Neural cell (in vitro differentiated cells): Measurements from ENCODE around the gene SPON1.

Experiments
- EZH2 ChIP-seq: fragments of 200-600, 300-800 bp; shearing (Covaris generic), sonication (generic); IDR thresholded peaks from 2 replicates; pipeline ENCODE4 v1.6.1; 2014; ENCODE audit warnings: antibody characterized with exemption, low read length, borderline replicate concordance, mild to moderate bottlenecking; ENCODE audit not compliant: insufficient read depth, poor library complexity, severe bottlenecking
- POLR2AphosphoS5 ChIP-seq: IDR thresholded peaks from 2 replicates; pipeline ENCODE4 v1.6.1; 2012
- TF ChIP-seq, protein P1 (sequence below): IDR thresholded peaks from 2 replicates; pipeline ENCODE4 v1.6.1; 2012; ENCODE audit warnings: borderline replicate concordance
- TF ChIP-seq, protein P2 (sequence below): fragments of 450-650 bp; IDR thresholded peaks from 2 replicates; pipeline ENCODE4 v1.5.1; 2014; ENCODE audit warnings: antibody characterized with exemption, mild to moderate bottlenecking, moderate library complexity; ENCODE audit not compliant: poor library complexity, severe bottlenecking

DNA sequence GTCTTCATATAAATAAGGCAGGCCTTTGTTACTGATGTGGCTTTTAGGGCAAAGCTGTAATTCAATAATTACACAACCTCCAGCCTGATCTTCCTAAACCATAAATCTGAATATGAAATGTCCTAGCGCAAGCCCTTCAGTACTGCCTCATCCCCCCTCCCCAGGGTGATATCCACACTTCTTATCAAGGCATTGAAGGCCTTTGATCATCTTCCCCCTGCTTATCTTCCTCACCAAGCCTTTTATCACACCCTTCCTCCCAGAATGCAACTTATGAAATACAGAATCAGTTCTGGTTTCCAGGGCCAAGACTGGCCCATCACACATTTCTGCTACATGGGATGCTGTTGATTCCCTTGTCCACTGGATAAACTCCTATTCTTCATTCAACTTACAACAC, 12.1 kb downstream of the SPON1 start:
- TF ChIP-seq, protein P1, sequence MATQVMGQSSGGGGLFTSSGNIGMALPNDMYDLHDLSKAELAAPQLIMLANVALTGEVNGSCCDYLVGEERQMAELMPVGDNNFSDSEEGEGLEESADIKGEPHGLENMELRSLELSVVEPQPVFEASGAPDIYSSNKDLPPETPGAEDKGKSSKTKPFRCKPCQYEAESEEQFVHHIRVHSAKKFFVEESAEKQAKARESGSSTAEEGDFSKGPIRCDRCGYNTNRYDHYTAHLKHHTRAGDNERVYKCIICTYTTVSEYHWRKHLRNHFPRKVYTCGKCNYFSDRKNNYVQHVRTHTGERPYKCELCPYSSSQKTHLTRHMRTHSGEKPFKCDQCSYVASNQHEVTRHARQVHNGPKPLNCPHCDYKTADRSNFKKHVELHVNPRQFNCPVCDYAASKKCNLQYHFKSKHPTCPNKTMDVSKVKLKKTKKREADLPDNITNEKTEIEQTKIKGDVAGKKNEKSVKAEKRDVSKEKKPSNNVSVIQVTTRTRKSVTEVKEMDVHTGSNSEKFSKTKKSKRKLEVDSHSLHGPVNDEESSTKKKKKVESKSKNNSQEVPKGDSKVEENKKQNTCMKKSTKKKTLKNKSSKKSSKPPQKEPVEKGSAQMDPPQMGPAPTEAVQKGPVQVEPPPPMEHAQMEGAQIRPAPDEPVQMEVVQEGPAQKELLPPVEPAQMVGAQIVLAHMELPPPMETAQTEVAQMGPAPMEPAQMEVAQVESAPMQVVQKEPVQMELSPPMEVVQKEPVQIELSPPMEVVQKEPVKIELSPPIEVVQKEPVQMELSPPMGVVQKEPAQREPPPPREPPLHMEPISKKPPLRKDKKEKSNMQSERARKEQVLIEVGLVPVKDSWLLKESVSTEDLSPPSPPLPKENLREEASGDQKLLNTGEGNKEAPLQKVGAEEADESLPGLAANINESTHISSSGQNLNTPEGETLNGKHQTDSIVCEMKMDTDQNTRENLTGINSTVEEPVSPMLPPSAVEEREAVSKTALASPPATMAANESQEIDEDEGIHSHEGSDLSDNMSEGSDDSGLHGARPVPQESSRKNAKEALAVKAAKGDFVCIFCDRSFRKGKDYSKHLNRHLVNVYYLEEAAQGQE = no peak
- no peak for TF ChIP-seq POLR2AphosphoS5
- TF ChIP-seq, protein P2, sequence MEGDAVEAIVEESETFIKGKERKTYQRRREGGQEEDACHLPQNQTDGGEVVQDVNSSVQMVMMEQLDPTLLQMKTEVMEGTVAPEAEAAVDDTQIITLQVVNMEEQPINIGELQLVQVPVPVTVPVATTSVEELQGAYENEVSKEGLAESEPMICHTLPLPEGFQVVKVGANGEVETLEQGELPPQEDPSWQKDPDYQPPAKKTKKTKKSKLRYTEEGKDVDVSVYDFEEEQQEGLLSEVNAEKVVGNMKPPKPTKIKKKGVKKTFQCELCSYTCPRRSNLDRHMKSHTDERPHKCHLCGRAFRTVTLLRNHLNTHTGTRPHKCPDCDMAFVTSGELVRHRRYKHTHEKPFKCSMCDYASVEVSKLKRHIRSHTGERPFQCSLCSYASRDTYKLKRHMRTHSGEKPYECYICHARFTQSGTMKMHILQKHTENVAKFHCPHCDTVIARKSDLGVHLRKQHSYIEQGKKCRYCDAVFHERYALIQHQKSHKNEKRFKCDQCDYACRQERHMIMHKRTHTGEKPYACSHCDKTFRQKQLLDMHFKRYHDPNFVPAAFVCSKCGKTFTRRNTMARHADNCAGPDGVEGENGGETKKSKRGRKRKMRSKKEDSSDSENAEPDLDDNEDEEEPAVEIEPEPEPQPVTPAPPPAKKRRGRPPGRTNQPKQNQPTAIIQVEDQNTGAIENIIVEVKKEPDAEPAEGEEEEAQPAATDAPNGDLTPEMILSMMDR = no peak
- TF ChIP-seq EZH2 = no peak
